ENCODE measurements around the gene MSH6.

Gene MSH6

GRCh38 chr2:47782671-47783485 lies at the start of gene MSH6:
MSH6 (plus strand) TSS chr2:47783145; CDS start chr2:47783234, 89 bp downstream.
- DNase-seq = peak; percentile 80

DNA sequence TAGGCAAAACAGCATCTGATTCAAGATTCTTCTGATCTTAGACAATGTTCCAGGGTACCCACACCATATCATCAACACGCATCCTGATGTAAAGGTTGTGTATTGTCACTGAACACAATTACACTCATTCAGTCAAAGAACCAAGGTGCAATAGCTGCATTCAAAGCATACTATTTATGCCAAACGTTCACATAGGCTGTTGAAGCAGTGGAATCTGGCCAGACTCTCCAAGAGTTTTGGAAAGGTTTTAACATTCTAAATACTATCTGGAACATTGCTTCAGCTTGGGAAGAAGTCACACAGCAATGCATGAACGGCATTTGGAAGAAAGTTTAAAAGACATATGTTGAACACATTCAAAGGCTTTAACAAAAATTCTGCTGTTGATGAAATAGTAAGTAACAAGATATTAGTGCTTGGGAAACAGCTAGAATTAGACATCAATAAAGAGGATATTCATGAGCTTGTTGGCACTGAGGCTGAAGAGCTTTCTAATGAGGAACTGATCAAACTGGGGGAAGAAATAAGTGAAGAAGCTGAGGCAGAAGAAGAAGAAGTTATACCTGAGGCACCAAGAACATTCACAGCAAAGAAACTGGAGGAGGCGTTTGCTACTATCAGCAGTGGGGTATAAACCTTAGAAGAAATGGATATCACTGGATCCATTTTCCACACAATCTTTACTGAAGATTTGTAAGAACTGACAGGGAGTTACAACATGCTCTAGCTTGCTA lies 47.6 kb upstream of the MSH6 start:
- no peak for DNase-seq

DNA sequence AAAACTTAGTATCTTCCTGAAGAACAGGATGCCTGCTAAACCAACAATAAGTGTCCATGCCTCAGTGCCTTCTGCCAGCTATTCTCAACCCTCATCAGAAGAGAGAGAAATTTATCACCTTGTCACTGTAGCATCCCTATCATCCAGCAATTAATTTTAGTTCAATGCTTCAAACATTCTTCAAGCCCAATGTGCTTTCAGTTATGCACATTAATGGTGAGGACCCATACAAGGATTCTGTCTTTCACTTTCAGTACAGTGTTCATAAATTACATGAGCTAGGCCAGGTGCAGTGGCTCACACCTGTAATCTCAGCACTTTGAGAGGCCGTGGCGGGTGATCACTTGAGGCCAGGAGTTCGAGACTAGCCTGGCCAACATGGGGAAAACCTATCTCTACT lies 47.0 kb upstream of the MSH6 start:
- DNase-seq = no peak

DNA sequence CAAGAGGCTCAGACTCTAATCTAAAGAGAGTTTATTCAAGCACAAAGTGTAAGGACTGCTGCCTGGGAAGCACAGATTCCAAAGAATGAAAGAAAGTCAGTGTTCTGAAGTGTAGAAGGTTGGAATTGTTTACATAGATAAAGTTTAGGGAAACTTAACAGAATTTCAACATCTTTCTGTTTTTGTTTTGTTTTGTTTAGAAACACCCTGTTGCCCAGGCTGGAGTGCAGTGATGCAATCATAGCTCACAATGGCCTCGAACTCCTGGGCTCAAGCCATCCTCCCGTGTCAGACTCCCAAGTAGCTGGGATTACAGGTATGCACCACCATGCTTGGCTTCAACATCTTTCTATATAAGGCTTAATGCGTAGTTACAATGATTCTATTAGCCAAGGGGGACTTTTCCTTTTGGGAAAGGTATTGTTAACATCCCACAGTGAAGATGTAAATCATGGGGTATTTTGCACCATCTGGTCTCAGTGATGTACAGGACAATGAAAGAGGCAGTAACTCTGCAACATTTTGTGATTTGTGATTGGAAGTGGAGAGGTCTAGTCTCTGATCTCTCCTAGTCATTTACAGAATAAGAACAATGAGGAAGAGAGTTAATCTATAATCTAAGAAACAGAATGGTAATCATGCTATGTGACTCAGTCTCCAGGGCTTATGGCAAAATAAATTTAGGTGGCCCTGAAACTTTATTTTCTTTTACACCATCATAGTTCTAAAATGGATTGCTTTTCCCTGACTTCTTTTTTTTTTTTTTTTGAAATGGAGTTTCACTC lies 45.6 kb upstream of the MSH6 start:
- no peak for DNase-seq

GRCh38 chr2:47738331-47738730 lies 44.6 kb upstream of the MSH6 start:
- no peak for DNase-seq

DNA sequence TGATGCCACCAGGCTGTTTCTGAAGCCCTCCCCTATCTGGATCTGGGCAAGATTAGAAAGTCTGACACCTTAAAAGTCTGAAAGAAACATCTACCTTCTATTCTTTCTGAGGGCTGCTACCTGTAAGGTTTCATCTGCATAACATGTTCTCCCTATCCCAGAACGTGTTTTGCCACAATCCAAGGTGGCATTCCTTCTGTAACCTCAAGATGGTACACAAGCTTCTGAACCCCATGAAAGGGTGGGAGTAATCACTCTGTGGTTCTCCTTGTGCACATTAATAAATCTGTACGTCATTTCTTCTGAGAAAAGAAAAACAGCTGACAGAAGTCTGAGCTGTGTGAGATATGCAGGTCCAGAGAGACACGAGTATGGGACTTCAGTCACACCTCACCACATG lies 41.8 kb upstream of the MSH6 start:
- DNase-seq = no peak

DNA sequence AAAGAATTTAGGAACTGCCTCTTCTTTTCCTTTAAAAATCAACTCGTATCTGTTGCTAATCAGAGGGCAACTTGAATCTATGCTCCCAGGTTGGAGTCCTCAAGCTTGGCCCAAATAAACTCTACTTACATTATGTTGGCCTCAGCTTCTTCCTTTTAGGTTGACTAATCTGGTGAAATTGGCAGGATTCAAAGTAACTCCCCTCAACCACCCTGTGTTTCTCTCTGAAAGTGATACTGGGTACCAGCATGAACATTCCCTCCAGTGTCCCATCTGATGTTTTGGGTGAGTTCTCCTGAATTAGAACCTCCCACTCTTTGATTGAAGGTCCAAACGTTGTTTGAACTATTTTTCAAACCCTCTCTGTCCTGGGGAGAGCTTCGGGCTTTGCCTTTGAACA lies 41.3 kb upstream of the MSH6 start:
- DNase-seq = no peak

GRCh38 chr2:47744074-47744473 lies 38.9 kb upstream of the MSH6 start:
- DNase-seq = no peak

GRCh38 chr2:47747878-47748277 lies 35.1 kb upstream of the MSH6 start:
- DNase-seq = no peak

DNA sequence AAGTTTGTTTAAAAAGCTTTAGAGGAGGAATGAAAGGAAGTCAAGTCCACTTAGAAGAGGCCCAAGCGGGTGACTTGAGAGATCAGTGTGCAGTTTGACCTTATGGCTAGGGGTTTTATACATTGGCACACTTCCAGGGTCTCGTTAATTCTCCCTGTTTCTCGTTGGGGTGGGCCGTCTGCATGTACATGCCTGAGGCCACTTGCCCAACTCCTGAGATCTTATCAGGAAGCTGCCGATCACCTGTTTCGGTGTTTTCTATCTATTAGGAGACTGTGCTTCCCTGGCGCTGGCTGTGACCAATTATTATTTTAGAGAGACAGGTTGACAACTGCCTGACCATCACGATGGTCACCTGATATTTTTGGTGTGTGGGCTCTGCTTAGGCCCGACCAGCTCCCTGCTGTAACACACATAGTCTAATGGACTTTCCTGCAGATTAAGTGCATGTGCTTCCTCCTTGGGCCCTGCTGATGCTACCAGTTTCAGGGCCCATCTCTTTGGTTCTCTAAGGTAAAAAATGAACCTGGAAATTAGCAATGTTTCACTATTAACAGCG lies 31.0 kb upstream of the MSH6 start:
- DNase-seq = no peak

DNA sequence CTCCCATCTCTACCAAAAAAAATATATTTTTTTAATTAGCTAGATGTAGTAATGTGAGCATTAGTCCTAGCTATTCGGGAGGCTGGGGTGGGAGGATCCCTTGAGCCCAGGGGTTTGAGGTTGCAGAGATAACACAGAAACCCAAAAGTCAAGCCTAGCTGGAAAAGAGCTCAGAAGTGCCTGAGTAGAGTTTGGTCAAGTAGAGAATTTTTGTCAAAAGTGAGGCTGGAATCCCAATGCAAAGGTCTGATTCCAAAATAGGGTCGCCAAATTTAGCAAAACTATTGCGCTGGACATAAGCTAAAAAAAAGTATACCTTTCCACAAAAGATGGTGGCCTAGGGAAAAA lies 15.5 kb upstream of the MSH6 start:
- no peak for DNase-seq

GRCh38 chr2:47767880-47768609 lies 14.9 kb upstream of the MSH6 start:
- peak; percentile 28 for DNase-seq

GRCh38 chr2:47769318-47769717 lies 13.6 kb upstream of the MSH6 start:
- DNase-seq = no peak

DNA sequence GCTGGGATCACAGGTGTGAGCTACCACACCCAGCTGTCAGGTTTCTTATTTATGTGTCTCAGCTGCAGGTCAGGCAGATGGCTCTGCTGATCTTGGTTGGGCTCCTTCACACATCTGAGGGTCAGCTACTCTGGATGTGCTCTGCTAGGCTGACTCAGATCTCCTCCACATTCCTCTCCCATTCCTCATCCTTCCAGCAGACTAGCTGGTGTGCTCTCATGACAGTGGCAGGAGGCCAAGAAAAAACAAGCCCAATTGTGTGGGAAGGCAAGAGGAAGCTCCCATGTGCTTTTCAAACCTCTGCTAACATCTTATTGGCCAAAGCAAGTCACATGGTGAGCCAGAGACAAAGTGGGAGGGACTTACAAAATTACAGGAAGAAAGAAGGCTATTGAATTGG lies 11.7 kb upstream of the MSH6 start:
- peak; percentile 88 for DNase-seq

DNA sequence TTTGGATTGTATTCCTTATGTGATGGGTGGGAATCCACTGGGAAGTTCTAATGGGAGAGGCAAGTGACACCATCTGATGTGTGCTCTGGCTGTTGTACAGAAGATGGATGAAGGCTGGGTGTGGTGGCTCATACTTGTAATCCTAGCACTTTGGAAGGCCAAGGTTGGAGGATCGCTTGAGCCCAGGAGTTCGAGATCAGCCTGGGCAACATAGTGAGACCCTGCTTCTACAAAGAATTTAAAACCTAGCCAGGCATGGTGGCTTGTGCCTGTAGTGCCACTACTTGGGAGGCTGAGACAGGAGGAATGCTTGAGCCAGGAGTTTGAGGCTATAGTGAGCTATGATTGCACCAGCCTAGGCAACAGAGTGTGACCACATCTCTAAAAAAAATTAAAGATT lies 10.6 kb upstream of the MSH6 start:
- no peak for DNase-seq

DNA sequence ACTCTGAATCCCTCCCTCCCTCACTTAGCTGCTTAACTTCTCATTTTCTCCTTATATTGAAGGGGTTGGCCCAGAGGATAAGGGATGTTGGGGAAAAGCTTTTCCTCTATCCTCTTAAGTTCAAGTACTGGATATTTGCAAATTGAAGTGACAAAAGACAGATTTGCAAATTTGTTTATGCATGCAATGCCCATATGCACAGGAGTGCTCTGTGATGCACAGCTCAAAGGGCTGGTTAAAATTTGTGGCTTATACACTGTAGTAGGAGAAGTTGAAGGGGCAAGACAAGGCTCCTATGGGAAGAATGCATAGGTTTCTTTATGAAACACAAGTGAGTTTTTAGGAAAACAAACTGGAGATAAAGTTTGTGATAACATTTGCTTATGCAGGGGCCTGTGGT lies 8.4 kb upstream of the MSH6 start:
- no peak for DNase-seq

DNA sequence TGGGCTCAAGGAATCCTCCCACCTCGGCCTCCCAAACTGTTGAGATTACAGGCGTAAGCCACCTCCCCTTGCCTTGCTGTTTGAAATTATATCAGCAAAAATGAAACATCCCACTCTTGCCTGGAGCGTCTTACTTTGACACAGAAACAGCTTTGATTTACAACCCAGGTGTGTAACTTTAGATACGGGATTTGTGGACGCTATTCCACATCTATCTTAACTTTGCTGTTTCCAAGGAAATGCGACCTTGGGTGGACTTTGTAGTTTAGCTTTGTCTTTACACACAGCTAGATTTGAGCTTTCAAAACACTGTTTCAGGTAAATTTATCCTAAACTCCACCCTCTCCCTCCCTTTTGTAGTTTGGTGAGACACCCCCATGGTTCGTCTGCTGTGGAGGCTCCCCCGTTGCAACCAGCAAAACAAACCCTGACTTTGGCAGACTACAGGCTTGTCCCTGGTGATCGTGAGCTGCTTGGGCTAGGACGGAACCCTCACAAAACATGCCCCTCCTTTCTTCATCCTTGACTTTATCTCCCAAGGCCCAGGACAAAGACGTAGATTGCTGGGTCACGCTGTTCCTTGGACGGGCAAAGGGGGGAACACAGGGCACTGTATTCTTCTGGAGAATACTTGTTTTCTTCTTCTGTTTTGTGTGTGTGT lies 5.5 kb upstream of the MSH6 start:
- no peak for DNase-seq

DNA sequence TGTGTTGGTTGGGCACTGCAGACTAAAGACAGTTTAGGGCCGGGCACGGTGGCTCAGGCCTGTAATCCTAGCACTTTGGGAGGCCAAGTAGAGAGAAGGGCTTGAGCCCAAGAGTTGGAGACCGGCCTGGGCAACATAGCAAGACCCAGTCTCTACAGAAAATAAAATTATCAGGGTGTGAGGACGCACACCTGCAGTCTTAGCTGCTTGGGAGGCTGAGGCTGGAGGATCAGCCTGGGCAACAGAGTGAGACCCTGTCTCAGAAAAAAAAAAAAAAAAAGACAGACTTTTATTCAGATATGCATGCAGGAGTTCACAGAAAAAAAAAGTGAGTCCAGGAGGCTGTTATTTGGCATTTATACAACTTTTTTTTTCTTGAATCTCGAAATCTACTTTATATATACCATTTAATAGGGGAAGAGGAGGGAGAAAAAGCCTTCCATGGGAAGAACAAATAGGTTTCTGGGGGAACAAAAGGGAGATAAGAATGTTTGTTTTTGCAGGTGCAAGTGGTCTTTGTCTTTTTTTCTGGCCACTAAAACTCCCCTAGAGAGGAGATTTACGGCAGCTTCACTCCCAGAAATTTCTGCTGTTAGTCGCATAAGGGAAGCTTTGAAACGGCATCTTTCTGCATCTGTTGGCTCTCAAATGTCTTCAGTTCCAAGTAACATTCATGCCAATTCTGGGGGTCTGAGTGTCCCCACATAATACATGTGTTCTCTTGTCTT lies 4.1 kb upstream of the MSH6 start:
- DNase-seq = no peak

GRCh38 chr2:47779426-47779790 lies 3.5 kb upstream of the MSH6 start:
- DNase-seq = no peak

DNA sequence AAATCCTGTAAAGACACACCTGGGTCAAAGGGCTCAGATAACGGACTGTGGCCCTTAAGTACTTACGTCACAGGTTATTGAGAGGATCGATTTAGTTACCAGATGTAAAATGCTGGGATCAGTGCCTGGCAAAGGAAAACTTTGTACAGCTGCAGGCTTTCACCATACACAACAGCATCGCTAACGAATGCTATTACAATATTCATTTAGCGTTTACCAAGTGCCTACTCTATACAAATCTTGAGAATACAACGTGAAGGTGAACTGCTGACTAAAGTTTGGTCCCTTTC lies 619 bp upstream of the MSH6 start:
- no peak for DNase-seq

GRCh38 chr2:47783486-47784351 lies 774 bp downstream of the MSH6 start:
- peak; percentile 46 for DNase-seq
